Endothelial cell (in vitro differentiated cells): ENCODE data around the gene CGAS. TPM values are rescaled to one million over a fixed set of nuclear protein-coding genes. Genes with fewer than 3 reads are reported as not detected.
A peak's percentile ranks its signal among the peaks of the same experiment; 100 is the strongest.
"Not testable (repeated sequence)": the region's sequence is repeated elsewhere in the genome, so short reads cannot be mapped to it uniquely, and the experiment has no call there.

Source experiments
- DNase-seq: peaks from one replicate; pipeline ENCODE4 v3.0.0; 2021; ENCODE audit warnings: low spot score
- H3K27ac Mint-ChIP-seq: one replicate; pipeline ENCODE4 v1.8.0; 2021; ENCODE audit warnings: mixed read lengths, inconsistent platforms; ENCODE audit not compliant: unreplicated experiment
- H3K27me3 Mint-ChIP-seq: one replicate; pipeline ENCODE4 v1.8.0; 2021; ENCODE audit warnings: mild to moderate bottlenecking, moderate library complexity, mixed read lengths, inconsistent platforms; ENCODE audit not compliant: unreplicated experiment
- H3K36me3 Mint-ChIP-seq: one replicate; pipeline ENCODE4 v1.8.0; 2021; ENCODE audit warnings: mild to moderate bottlenecking, low read depth, mixed read lengths, inconsistent platforms; ENCODE audit not compliant: unreplicated experiment
- H3K4me1 Mint-ChIP-seq: one replicate; pipeline ENCODE4 v1.8.0; 2021; ENCODE audit warnings: mild to moderate bottlenecking, mixed read lengths, inconsistent platforms; ENCODE audit not compliant: unreplicated experiment
- H3K4me3 Mint-ChIP-seq: one replicate; pipeline ENCODE4 v1.8.0; 2021; ENCODE audit warnings: mild to moderate bottlenecking, mixed read lengths, inconsistent platforms; ENCODE audit not compliant: unreplicated experiment
- H3K9me3 Mint-ChIP-seq: one replicate; pipeline ENCODE4 v1.8.0; 2021; ENCODE audit warnings: mixed read lengths, inconsistent platforms; ENCODE audit not compliant: unreplicated experiment
- CTCF ChIP-seq: fragments of 200-600 bp; sonication (generic); IDR thresholded peaks from one replicate; pipeline ENCODE4 v1.5.0; 2021; ENCODE audit warnings: antibody characterized with exemption; ENCODE audit not compliant: unreplicated experiment
- total RNA-seq: library from RNA; stranded (reverse); fragmentation: NEBNext Ultra II Directional; extraction: Animal tissue kit (Norgen Biotek cat#: 25700); gene quantifications from one replicate; pipeline ENCODE4 v1.2.1, GENCODE V29; 2021; ENCODE audit not compliant: unreplicated experiment

The CGAS gene
- total RNA-seq, 1 donor from 2014 or later = 1.8 TPM

- H3K27me3 Mint-ChIP-seq = no peaks in the 10 kb centered on the region
- no peaks in the 10 kb centered on the region for H3K36me3 Mint-ChIP-seq
- H3K4me1 Mint-ChIP-seq = peaks cover 8% of the 10 kb centered on the region
- no peak overlapping the region for H3K4me3 Mint-ChIP-seq
- H3K9me3 Mint-ChIP-seq = no peaks in the 10 kb centered on the region
- no peak for TF ChIP-seq CTCF
- DNase-seq = no peak
- H3K27ac Mint-ChIP-seq = no peak overlapping the region
These were observed 60.4 kb downstream of the CGAS start for GRCh38 chr6:73391675-73392074.

GRCh38 chr6:73389854-73390253 lies 62.2 kb downstream of the CGAS start:
- Mint-ChIP-seq H3K4me3 (no peak overlapping the region), H3K4me1 (peaks cover 8% of the 10 kb centered on the region), H3K27me3 (no peaks in the 10 kb centered on the region), H3K9me3 (no peaks in the 10 kb centered on the region), H3K27ac (no peak overlapping the region), H3K36me3 (no peaks in the 10 kb centered on the region)
- TF ChIP-seq CTCF = no peak
- DNase-seq = no peak

GRCh38 chr6:73388800-73389512 lies 63.1 kb downstream of the CGAS start:
- Mint-ChIP-seq H3K4me3 (peak overlapping the region; percentile 77), H3K36me3 (no peaks in the 10 kb centered on the region), H3K27me3 (no peaks in the 10 kb centered on the region), H3K27ac (no peak overlapping the region), H3K9me3 (no peaks in the 10 kb centered on the region), H3K4me1 (peaks cover 8% of the 10 kb centered on the region)
- peak; percentile 18 for TF ChIP-seq CTCF
- DNase-seq = peak; percentile 73

DNA sequence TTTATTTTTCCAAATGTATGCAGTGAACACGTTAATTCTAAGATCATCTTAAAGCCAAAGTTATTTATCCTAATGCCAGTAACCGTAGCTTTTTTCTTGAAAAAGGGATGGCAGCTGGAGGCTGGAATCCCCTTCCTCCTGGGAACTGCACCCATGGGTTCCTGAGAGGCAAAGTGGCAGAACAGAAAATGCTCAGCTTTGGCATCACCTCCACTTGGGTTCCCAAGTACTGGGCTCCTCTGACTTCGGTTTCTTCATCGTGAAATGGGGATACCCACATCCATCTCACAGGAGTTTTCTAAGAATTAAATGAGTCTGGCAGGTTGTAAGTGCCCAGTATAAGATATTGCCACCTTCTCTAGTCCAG lies 63.7 kb downstream of the CGAS start:
- Mint-ChIP-seq H3K27ac (no peak overlapping the region), H3K4me3 (peak overlapping the region; percentile 77)
- no peak for TF ChIP-seq CTCF

GRCh38 chr6:73382462-73383113 lies 69.5 kb downstream of the CGAS start:
- no peak overlapping the region for H3K4me3 Mint-ChIP-seq
- no peak overlapping the region for H3K27ac Mint-ChIP-seq

More for the DNA sequence above, 63.7 kb downstream of the CGAS start:
- no peak for DNase-seq
- H3K27me3 Mint-ChIP-seq = no peaks in the 10 kb centered on the region
- no peaks in the 10 kb centered on the region for H3K9me3 Mint-ChIP-seq
- peaks cover 8% of the 10 kb centered on the region for H3K4me1 Mint-ChIP-seq
- no peaks in the 10 kb centered on the region for H3K36me3 Mint-ChIP-seq

GRCh38 chr6:73381531-73381930 lies 70.6 kb downstream of the CGAS start:
- not testable (repeated sequence) for H3K4me1 Mint-ChIP-seq, H3K9me3 Mint-ChIP-seq, H3K36me3 Mint-ChIP-seq, H3K4me3 Mint-ChIP-seq, DNase-seq, H3K27ac Mint-ChIP-seq, H3K27me3 Mint-ChIP-seq

More at GRCh38 chr6:73382462-73383113, 69.5 kb downstream of the CGAS start:
- no peaks in the 10 kb centered on the region for H3K9me3 Mint-ChIP-seq
- H3K27me3 Mint-ChIP-seq = no peaks in the 10 kb centered on the region
- no peak for DNase-seq
- TF ChIP-seq CTCF = no peak
- no peaks in the 10 kb centered on the region for H3K36me3 Mint-ChIP-seq
- H3K4me1 Mint-ChIP-seq = no peaks in the 10 kb centered on the region
